CD4-positive, alpha-beta T cell treated with Interleukin-21 for 1 hour (primary cell): ENCODE data around the gene WNT3.

Experiments used
- DNase-seq: peaks from one replicate; pipeline ENCODE4 v3.0.0-alpha.2; 2020

Gene WNT3

DNA sequence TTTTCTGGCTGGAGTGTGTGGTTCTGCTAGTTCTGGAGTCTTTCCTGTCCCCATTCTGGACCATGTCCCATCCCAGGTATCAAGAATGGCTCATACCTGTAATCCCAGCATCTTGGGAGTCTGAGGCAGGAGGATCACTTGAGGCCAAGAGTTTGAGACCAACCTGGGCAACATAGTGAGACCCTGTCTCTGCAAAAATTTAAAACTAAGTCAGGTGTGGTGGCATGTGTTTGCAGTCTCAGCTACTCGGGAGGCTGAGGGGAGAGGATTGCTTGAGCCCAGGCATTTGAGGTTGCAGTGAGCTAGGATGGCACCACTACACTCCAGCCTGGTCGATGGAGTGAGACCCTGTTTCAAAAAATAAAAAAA lies 15.3 kb upstream of the WNT3 start:
- DNase-seq = no peak

DNA sequence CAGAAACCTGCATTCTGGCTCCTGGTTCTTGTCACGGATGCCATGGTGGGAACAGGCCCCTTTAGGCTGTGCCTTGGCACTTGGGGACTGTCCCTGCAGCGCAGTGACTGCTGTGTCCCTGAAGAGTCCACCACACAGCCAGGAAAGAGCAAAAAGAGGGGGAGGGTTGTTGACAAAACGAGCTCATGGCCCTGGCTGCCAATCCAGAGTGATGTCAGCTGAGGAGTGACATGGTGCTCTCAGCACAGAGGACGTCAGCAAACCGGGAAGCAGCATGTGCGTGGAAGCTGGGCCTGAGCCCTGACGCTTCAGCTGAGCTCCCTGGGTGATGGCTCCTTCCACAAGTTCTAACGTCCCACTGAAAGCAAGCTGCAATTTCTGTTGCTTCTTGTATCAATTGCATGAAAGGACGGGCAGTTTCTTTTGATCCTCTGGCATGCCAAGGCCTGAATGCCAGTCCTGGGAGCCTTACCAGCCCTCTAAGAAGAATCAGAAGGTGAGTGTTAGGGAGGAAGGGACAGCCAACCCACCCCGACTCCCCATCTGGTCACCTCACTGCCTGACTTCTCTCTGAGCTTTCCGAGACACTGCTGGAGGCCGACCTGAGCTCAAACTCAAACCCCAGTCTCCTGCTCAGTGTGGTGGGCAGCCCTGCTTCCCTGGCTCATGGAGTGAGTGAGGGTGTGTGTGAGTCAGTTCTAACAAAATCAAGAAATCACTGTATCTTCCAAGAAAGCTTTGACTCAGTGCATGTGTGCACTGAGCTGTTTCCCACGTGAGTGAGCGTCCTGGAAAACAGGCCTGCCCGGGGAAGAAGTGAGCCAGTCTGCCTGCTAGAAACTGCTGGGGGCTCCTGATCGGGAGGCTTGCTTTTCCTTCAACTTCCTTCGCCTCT lies 14.7 kb upstream of the WNT3 start:
- no peak for DNase-seq

DNA sequence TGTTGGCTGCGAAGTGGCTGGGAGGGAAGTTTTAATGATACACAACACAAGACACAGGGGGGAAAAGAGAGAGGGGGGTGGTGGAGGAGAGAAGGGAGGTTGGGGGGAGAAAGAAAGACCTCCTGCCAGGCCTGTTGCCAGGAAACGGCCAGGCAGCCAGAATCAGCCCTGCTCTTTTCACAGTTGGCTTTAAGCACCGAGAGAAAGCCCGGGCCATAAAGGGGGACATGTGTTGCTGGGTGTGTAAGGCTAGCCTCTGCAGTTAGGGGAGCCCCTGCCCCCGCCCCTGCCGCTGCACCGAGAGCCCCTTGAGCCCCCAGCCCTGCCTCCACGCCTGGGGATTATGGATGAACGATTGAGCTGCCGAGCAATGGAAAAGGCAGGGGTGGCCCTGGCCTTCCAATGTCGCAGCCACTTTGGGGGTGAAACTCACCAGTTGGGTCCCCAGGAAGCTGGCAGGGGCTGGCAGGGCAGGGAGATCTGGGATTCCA lies 13.9 kb upstream of the WNT3 start:
- no peak for DNase-seq

- no peak for DNase-seq
Observed at GRCh38 chr17:46831573-46832330, 13.3 kb upstream of the WNT3 start.

- no peak for DNase-seq
Observed at GRCh38 chr17:46827274-46827673, 8.8 kb upstream of the WNT3 start.

DNA sequence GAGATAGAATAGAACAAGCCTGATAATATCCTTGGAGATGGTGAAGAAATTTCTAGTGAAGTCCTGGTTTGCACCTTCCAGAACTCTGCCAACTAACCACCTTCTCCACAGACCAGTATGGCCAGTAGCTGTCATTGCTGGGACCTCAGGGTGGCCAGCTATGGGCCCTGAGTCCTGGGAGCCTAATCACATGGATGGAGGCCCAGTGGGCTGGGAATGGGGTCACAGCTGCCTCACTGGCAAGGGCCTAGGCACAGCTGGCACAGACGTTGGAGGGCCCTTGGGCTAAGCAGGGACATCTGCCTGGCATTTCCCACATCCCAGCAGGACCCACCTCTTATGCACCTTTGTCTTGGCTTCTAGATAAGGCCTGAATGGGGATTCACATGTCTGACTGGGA lies 7.6 kb upstream of the WNT3 start:
- DNase-seq = no peak

- no peak for DNase-seq
Observed at GRCh38 chr17:46823657-46824056, 5.2 kb upstream of the WNT3 start.

DNA sequence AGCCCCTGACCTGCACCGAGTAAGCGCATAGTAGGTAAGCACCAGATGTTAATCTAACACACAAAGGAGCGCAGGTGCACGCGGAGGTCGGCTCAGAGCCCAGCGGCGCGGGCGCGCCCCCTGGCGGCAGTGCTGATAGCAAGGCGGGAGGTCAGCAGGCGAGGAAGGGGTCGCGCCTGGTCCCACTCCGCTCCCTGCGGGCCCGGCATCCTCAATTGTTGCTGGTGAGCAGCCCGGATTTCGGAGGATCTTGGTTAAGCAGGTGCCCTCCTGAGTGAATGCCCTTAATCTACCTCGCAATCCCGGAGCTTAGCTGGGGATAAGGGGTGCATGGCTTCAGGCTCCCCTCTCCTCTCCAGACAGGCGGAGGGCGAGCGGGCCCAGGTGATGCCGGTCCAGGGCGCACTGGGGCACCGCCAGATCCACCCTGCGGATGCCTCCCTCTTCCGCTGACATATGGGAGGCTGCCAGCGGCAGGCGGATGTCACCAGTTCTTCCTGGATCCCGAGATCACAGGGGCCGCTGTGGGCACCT lies 4.0 kb upstream of the WNT3 start:
- peak; percentile 25 for DNase-seq

GRCh38 chr17:46821482-46822387 lies 3.2 kb upstream of the WNT3 start:
- DNase-seq = no peak

GRCh38 chr17:46820592-46821450 lies 2.3 kb upstream of the WNT3 start:
- DNase-seq = no peak

GRCh38 chr17:46819906-46820351 lies 1.4 kb upstream of the WNT3 start:
- DNase-seq = no peak

- DNase-seq = no peak
Observed at GRCh38 chr17:46818929-46819859, 702 bp upstream of the WNT3 start.

- DNase-seq = no peak
Observed at GRCh38 chr17:46817901-46818209, 637 bp downstream of the WNT3 start.

GRCh38 chr17:46817151-46817900 lies 1.2 kb downstream of the WNT3 start:
- no peak for DNase-seq

GRCh38 chr17:46815474-46816353 lies 2.8 kb downstream of the WNT3 start:
- DNase-seq = no peak

DNA sequence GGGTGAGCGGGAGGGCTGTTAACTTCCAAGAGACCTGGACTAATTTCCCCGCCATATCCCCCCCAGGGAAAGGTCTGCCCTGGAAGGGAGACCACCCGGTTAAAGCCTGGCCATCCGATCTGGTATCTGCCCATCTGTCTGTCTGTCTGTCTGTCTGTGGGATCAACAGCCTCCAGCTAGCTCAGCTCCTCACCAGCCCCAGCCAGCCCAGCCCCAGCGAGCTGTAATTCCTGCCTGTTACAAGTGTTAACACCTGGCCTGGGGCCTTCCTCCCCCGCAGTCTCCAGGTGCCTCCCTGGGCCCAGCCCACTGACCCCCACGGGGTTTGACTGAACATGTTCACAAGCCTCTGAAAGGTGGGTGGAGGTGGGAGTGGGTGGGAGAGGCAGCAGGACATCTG lies 4.0 kb downstream of the WNT3 start:
- DNase-seq = no peak

DNA sequence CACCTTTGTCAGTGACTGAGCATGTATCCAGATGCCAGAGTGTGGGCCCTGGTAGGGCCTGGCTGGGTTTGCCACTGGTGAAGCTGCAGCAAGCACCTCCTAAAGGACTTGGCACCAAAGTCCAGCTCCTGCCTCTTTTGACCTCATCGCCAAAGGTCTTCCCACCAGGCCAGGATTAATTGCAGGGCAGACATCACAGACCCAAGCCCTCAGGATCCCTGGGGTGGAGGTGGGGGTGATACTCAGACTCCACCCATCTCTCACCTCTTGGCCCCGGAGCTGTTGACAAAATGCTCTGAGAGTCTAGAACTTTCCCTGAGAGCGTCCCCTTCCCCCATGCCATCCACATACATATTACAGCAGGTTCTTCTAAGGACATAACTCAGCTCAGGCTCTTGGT lies 4.6 kb downstream of the WNT3 start:
- DNase-seq = no peak

DNA sequence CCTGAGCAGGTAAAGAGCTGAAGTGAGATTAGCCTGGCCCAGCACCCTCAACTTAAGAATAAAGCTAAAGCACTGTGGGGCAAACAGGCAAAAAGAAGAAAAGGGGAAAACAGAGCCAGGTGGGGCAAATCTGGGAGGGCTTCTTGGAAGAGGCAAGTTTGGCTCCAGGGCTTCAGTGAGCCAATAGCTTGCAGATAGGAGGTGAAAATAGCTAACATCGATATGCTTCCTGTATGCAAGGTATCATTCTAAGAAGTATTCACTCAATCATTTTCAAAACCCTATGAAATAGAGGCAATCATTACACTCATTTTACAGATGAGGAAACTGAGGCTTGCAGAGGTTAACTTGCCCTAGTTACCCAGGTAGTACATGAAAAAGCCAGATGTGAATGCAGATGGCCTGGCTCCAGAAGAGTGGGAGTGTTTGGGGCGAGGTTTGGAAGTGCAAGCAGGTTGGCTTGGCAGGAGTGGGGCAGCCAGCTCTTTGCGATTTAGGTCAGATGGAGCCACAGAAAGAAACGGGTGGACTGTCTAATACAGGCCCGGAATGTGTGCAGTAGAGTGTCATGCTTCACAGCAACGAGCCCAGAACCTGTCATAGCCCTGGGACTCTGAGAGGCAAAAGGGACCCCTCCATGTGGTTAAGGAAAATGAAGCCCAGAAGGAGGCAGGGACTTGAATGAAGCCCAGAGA lies 5.7 kb downstream of the WNT3 start:
- DNase-seq = no peak
